Parathyroid adenoma (tissue), 2 donors: ENCODE data around the gene BIK.

Source experiments
- H2AFZ ChIP-seq: fragments of 300-600 bp; sonication (generic); one replicate; pipeline ENCODE4 v1.7.0; 2017; ENCODE audit warnings: antibody characterized with exemption, mild to moderate bottlenecking
- H3K27ac ChIP-seq: fragments of 300-600 bp; sonication (generic); one replicate; pipeline ENCODE4 v1.7.0; 2017
- H3K27me3 ChIP-seq: fragments of 300-600 bp; sonication (generic); one replicate; pipeline ENCODE4 v1.7.0; 2017; ENCODE audit warnings: low read length; ENCODE audit not compliant: control insufficient read depth, insufficient read depth
- H3K36me3 ChIP-seq: fragments of 300-600 bp; sonication (generic); one replicate; pipeline ENCODE4 v1.7.0; 2017; ENCODE audit warnings: low read length; ENCODE audit not compliant: control insufficient read depth, insufficient read depth
- H3K4me1 ChIP-seq: fragments of 300-600 bp; sonication (generic); one replicate; pipeline ENCODE4 v1.7.0; 2017; ENCODE audit warnings: control low read depth
- H3K4me2 ChIP-seq: fragments of 300-600 bp; sonication (generic); one replicate; pipeline ENCODE4 v1.7.0; 2017; ENCODE audit warnings: low read length
- H3K4me3 ChIP-seq: fragments of 300-600 bp; sonication (generic); one replicate; pipeline ENCODE4 v1.7.0; 2017; ENCODE audit warnings: low read depth, low read length
- H3K79me2 ChIP-seq: fragments of 300-600 bp; sonication (generic); one replicate; pipeline ENCODE4 v1.7.0; 2017; ENCODE audit warnings: control low read depth
- H3K9ac ChIP-seq: fragments of 300-600 bp; sonication (generic); one replicate; pipeline ENCODE4 v1.7.0; 2017; ENCODE audit warnings: mild to moderate bottlenecking
- H3K9me3 ChIP-seq: fragments of 300-600 bp; sonication (generic); one replicate; pipeline ENCODE4 v1.7.0; 2017; ENCODE audit warnings: low read length; ENCODE audit not compliant: control insufficient read depth
- CTCF ChIP-seq: fragments of 300-600 bp; sonication (generic); IDR thresholded peaks from one replicate; pipeline ENCODE4 v1.7.0; 2017; ENCODE audit warnings: antibody characterized with exemption, mild to moderate bottlenecking
- donor health status: primary hyperparathyroidism.

The BIK gene

GRCh38 chr22:43152357-43153071, 42.0 kb downstream of the BIK start:
- Histone ChIP-seq H3K27ac (peak overlapping the region; percentile 67), H3K9ac (no peak overlapping the region), H3K79me2 (no peaks in the 10 kb centered on the region), H3K4me2 (peak overlapping the region; percentile 89), H3K4me3 (peak overlapping the region; percentile 78), H3K4me1 (peaks cover 3% of the 10 kb centered on the region), H3K27me3 (no peaks in the 10 kb centered on the region), H3K36me3 (no peaks in the 10 kb centered on the region), H3K9me3 (no peaks in the 10 kb centered on the region), H2AFZ (peak overlapping the region; percentile 82)
- no peak for TF ChIP-seq CTCF

GRCh38 chr22:43153899-43154298, 43.3 kb downstream of the BIK start:
- Histone ChIP-seq H3K4me3 (no peak overlapping the region), H3K9ac (no peak overlapping the region), H3K36me3 (no peaks in the 10 kb centered on the region), H3K27ac (no peak overlapping the region), H3K4me1 (peaks cover 3% of the 10 kb centered on the region), H3K9me3 (no peaks in the 10 kb centered on the region), H3K27me3 (no peaks in the 10 kb centered on the region), H3K79me2 (no peaks in the 10 kb centered on the region), H2AFZ (no peak overlapping the region), H3K4me2 (no peak overlapping the region)
- TF ChIP-seq CTCF, result no peak

GRCh38 chr22:43154887-43155536, 44.5 kb downstream of the BIK start:
- Histone ChIP-seq H3K9me3 (no peaks in the 10 kb centered on the region), H3K27ac (no peak overlapping the region), H3K9ac (no peak overlapping the region), H2AFZ (no peak overlapping the region), H3K27me3 (no peaks in the 10 kb centered on the region), H3K4me2 (no peak overlapping the region), H3K79me2 (no peaks in the 10 kb centered on the region), H3K36me3 (no peaks in the 10 kb centered on the region), H3K4me3 (no peak overlapping the region), H3K4me1 (peaks cover 3% of the 10 kb centered on the region)
- no peak for TF ChIP-seq CTCF

- TF ChIP-seq CTCF, result no peak
- Histone ChIP-seq H3K36me3 (no peaks in the 10 kb centered on the region), H3K27ac (no peak overlapping the region), H3K27me3 (no peaks in the 10 kb centered on the region), H3K9ac (no peak overlapping the region), H3K4me2 (no peak overlapping the region), H3K4me3 (no peak overlapping the region), H2AFZ (no peak overlapping the region), H3K4me1 (peaks cover 3% of the 10 kb centered on the region), H3K9me3 (no peaks in the 10 kb centered on the region), H3K79me2 (no peaks in the 10 kb centered on the region)
Observed at GRCh38 chr22:43155789-43156188, 45.2 kb downstream of the BIK start.

GRCh38 chr22:43156413-43156812, 45.9 kb downstream of the BIK start:
- Histone ChIP-seq H3K36me3 (no peaks in the 10 kb centered on the region), H3K4me1 (peaks cover 3% of the 10 kb centered on the region), H3K4me3 (no peak overlapping the region), H3K4me2 (no peak overlapping the region), H3K79me2 (no peaks in the 10 kb centered on the region), H3K27me3 (no peaks in the 10 kb centered on the region), H3K9ac (no peak overlapping the region), H3K9me3 (no peaks in the 10 kb centered on the region), H2AFZ (no peak overlapping the region), H3K27ac (no peak overlapping the region)
- TF ChIP-seq CTCF, result no peak
